HG03039 (cell line): ENCODE measurements around the gene IQSEC3.

Experiments used
- ATAC-seq: cut with Tn5 transposase; IDR thresholded peaks from one replicate; pipeline ENCODE4 v1.9.1; 2021; ENCODE audit warnings: mild to moderate bottlenecking, moderate library complexity; ENCODE audit not compliant: unreplicated experiment

IQSEC3 gene

GRCh38 chr12:191541-191940, 125.0 kb downstream of the IQSEC3 start:
- ATAC-seq: no peak

GRCh38 chr12:193261-193660, 126.7 kb downstream of the IQSEC3 start:
- ATAC-seq: no peak

GRCh38 chr12:194276-194675, 127.7 kb downstream of the IQSEC3 start:
- ATAC-seq: no peak

GRCh38 chr12:195156-195555, 128.6 kb downstream of the IQSEC3 start:
- no peak for ATAC-seq

GRCh38 chr12:195951-196350, 129.4 kb downstream of the IQSEC3 start:
- ATAC-seq: no peak

- no peak for ATAC-seq
Measured at GRCh38 chr12:196436-196835, 129.9 kb downstream of the IQSEC3 start.

- no peak for ATAC-seq
Measured at GRCh38 chr12:197347-197746, 130.8 kb downstream of the IQSEC3 start.

GRCh38 chr12:197911-198695, 131.5 kb downstream of the IQSEC3 start:
- no peak for ATAC-seq

GRCh38 chr12:198705-199104, 132.1 kb downstream of the IQSEC3 start:
- no peak for ATAC-seq

GRCh38 chr12:201361-201760, 134.8 kb downstream of the IQSEC3 start:
- ATAC-seq: no peak

GRCh38 chr12:202081-202731, 135.6 kb downstream of the IQSEC3 start:
- no peak for ATAC-seq

- ATAC-seq: no peak
Measured at GRCh38 chr12:203074-203461, 136.5 kb downstream of the IQSEC3 start.

- ATAC-seq: no peak
Measured at GRCh38 chr12:203462-204260, 137.1 kb downstream of the IQSEC3 start.

- ATAC-seq: no peak
Measured at GRCh38 chr12:204261-204678, 137.7 kb downstream of the IQSEC3 start.

- no peak for ATAC-seq
Measured at GRCh38 chr12:205026-205425, 138.5 kb downstream of the IQSEC3 start.

- no peak for ATAC-seq
Measured at GRCh38 chr12:206746-207440, 140.3 kb downstream of the IQSEC3 start.

GRCh38 chr12:207804-208203, 141.2 kb downstream of the IQSEC3 start:
- ATAC-seq: no peak

GRCh38 chr12:208813-209212, 142.2 kb downstream of the IQSEC3 start:
- no peak for ATAC-seq

- ATAC-seq: no peak
Measured at GRCh38 chr12:209246-209645, 142.7 kb downstream of the IQSEC3 start.

- no peak for ATAC-seq
Measured at GRCh38 chr12:209851-210250, 143.3 kb downstream of the IQSEC3 start.
